ENCODE data around the gene SPEG. TPM values are rescaled to one million over a fixed set of nuclear protein-coding genes. Genes with fewer than 3 reads are reported as not detected.
A peak's percentile ranks its signal among the peaks of the same experiment; 100 is the strongest.

Gene SPEG
- total and polyA plus RNA-seq, 2 of the 8 experiments (the other 6 are each of a cell fraction or from before 2014, with no cell fraction given), result 19.9 to 32.0 TPM

DNA sequence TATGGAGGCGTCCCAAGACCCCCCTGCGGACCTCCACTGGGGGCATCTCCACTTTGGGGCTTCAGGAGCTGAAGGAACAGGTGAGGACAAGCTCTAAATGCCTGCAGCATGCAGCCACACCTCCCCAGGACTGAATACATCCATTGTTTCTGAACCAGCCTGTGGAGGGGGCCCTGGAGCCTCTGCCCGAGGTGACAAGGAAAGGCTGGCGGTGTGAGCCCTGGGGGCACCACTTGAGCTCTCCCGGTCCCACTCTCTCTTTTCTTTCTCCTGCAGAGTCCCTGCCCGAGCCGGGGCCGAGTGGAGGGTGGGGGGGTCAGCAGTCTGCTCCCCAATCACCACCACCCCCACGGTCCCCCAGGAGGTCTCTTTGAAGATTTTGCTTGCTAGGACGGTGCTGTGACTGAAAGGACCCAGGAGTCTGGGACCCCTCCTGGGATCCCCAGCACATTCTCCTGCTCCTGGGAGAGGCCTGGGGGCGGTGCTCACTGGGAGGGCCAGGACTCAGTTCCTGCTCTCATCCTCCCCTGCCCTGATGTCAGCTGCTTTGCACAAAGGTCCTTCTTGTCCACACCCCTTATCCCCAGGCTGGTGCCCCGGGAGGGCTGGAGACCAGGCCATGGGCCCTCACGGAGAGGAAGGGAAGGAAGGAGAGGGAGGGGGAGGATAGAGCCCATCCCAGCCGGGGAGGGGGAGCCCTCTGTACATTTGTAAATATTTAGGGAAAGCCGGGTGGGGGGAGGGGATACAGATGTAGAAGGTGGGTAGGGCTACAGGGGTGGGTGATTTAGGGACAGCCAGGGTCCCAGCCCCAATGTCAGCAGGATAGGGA is 103.2 kb downstream of the SPEG start:
- Histone ChIP-seq H3K9ac (replicated peaks in 1 of 4; ENCODE audit: extremely low read depth in 1 of 4, low read depth in 3 of 4, low read length in 3 of 4) (no peak overlapping the region), H4K5ac (ENCODE audit: insufficient read length, low read depth, low read length) (no peak overlapping the region), H3K4me1 (replicated peaks in 1 of 4; ENCODE audit: control insufficient read depth in 3 of 4, insufficient read depth in 4 of 4, low read length in 3 of 4) (peaks cover 5 to 25% (median 16%) of the 10 kb centered on the region in 4 experiments), H3K56ac (replicated peaks; ENCODE audit: insufficient read length, low read depth, low read length) (no peak overlapping the region), H2BK20ac (ENCODE audit: low read length) (no peak overlapping the region), H3K23me2 (ENCODE audit: low read depth, low read length) (peaks cover 9% of the 10 kb centered on the region; the same call in 1 of the 2 replicates), H3K4me2 (ENCODE audit: insufficient read depth in 1 of 2, low read depth in 2 of 2, low read length in 2 of 2) (peak overlapping the region; percentile 1 to 32; a peak in 3 of 4 replicates), H2BK12ac (ENCODE audit: low read depth, low read length) (no peak overlapping the region), H2BK120ac (replicated peaks; ENCODE audit: low read depth, low read length) (no peak overlapping the region), H2AFZ (ENCODE audit: low read length) (no peak overlapping the region), H3K36me3 (ENCODE audit: control insufficient read depth in 2 of 4, insufficient read depth in 4 of 4, low read length in 3 of 4) (peaks cover 4 to 22% (median 12%) of the 10 kb centered on the region in 4 experiments; a peak in 6 of 8 replicates), H4K20me1 (replicated peaks in 1 of 2; ENCODE audit: control insufficient read depth in 1 of 2, insufficient read depth in 2 of 2, low read length in 2 of 2) (peaks cover 10 to 11% of the 10 kb centered on the region in 2 experiments), H3K9me3 (ENCODE audit: insufficient read depth in 2 of 2, low read depth in 1 of 2, low read length in 1 of 2) (no peaks in the 10 kb centered on the region), H3K79me2 (ENCODE audit: control insufficient read depth in 1 of 2, insufficient read depth in 2 of 2, low read length in 2 of 2) (peaks cover 0 to 6% of the 10 kb centered on the region in 2 experiments; a peak in 1 of 4 replicates), H4K91ac (replicated peaks; ENCODE audit: insufficient read length, low read length) (no peak overlapping the region), H3K27ac (ENCODE audit: low read depth, low read length) (no peak overlapping the region), H3K4ac (replicated peaks; ENCODE audit: insufficient read length, low read depth, low read length) (no peak overlapping the region), H3K14ac (ENCODE audit: insufficient read length) (no peak overlapping the region), H4K8ac (ENCODE audit: extremely low read depth, insufficient read depth, low read length) (no peak overlapping the region; the same call in 1 of the 2 replicates), H3K27me3 (replicated peaks in 1 of 4; ENCODE audit: control insufficient read depth in 3 of 4, extremely low read depth in 1 of 4, insufficient read depth in 3 of 4, low read length in 3 of 4) (no peaks in the 10 kb centered on the region; a peak in 1 of 7 replicates), H3K23ac (ENCODE audit: insufficient read length) (no peak overlapping the region), H3K18ac (ENCODE audit: extremely low read depth, low read length) (peak overlapping the region; percentile 6), H2BK5ac (ENCODE audit: low read depth, low read length) (peak overlapping the region; percentile 75; the same call in 1 of the 2 replicates), H2BK15ac (ENCODE audit: low read length) (no peak overlapping the region; the same call in 1 of the 2 replicates), H2AK5ac (ENCODE audit: low read depth, low read length) (no peak overlapping the region), H3K79me1 (ENCODE audit: low read depth, low read length) (peaks cover 4% of the 10 kb centered on the region; the same call in 1 of the 2 replicates), H3K4me3 (ENCODE audit: extremely low read depth in 1 of 4, insufficient read depth in 2 of 4, low read depth in 3 of 4, low read length in 4 of 4) (no peak overlapping the region)
- POLR2A ChIA-PET (ENCODE audit: partially characterized antibody), result interaction anchor here (0.6 to 5.4 kb wide), 14 partner anchors 10 to 113 kb away, joined by 3 to 23 read pairs (median 4); partner anchors contain the start of genes GMPPA and STK11IP
- FAIRE-seq, result no peak
- DNase-seq (ENCODE audit: low read depth in 1 of 2, low spot score in 2 of 2), result no peak
- CTCF ChIA-PET (ENCODE audit: partially characterized antibody), result interaction anchor here (0.6 to 113.1 kb wide), 25 partner anchors 16 to 317 kb away, joined by 3 to 7248 read pairs (median 6); partner anchors contain the start of genes ASIC4, DES, DNAJB2 and GMPPA
- 63% methylated on average over 6 of the region's 15 CpGs; no CpG with 5 or more reads in 1 of the 2 experiments for whole genome bisulfite sequencing, 2 experiments (ENCODE audit: extremely low coverage in 1 of 2, insufficient coverage in 1 of 2, insufficient read length in 1 of 2, insufficient replicate concordance in 2 of 2, low coverage in 1 of 2, low lambda C conversion rate in 2 of 2, missing lambda C conversion rate in 1 of 2)
- TF ChIP-seq TAF1 (IDR thresholded peaks at IDR 0.05; ENCODE audit: low read depth, low read length) (no peak), CBX8 (IDR thresholded peaks at IDR 0.05; ENCODE audit: borderline replicate concordance, low read depth, low read length) (no peak), RAD21 (IDR thresholded peaks at IDR 0.05 in 1 of 2, conservative IDR thresholded peaks at IDR 0.05 in 1 of 2; ENCODE audit: low read depth in 2 of 2, low read length in 2 of 2) (peak in 1 of 2 experiments; percentile 26; a peak in 1 of 4 replicates)
- TF ChIP-seq, protein P1, sequence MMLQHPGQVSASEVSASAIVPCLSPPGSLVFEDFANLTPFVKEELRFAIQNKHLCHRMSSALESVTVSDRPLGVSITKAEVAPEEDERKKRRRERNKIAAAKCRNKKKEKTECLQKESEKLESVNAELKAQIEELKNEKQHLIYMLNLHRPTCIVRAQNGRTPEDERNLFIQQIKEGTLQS (IDR thresholded peaks at IDR 0.05; ENCODE audit: insufficient read depth, low read depth, low read length), result no peak
- TF ChIP-seq, protein P2, sequence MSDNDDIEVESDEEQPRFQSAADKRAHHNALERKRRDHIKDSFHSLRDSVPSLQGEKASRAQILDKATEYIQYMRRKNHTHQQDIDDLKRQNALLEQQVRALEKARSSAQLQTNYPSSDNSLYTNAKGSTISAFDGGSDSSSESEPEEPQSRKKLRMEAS (IDR thresholded peaks at IDR 0.05), result no peak
- TF ChIP-seq, protein P3, sequence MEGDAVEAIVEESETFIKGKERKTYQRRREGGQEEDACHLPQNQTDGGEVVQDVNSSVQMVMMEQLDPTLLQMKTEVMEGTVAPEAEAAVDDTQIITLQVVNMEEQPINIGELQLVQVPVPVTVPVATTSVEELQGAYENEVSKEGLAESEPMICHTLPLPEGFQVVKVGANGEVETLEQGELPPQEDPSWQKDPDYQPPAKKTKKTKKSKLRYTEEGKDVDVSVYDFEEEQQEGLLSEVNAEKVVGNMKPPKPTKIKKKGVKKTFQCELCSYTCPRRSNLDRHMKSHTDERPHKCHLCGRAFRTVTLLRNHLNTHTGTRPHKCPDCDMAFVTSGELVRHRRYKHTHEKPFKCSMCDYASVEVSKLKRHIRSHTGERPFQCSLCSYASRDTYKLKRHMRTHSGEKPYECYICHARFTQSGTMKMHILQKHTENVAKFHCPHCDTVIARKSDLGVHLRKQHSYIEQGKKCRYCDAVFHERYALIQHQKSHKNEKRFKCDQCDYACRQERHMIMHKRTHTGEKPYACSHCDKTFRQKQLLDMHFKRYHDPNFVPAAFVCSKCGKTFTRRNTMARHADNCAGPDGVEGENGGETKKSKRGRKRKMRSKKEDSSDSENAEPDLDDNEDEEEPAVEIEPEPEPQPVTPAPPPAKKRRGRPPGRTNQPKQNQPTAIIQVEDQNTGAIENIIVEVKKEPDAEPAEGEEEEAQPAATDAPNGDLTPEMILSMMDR (IDR thresholded peaks at IDR 0.05; ENCODE audit: control extremely low read depth in 1 of 3, insufficient read depth in 1 of 3, low read depth in 1 of 3, low read length in 3 of 3), result peak in 1 of 3 experiments; percentile 25; a peak in 1 of 4 replicates
